Skeletal muscle tissue (tissue), 4 donors: ENCODE measurements around the gene TEX264. TPM values are rescaled to one million over a fixed set of nuclear protein-coding genes. Genes with fewer than 3 reads are reported as not detected.
"Not testable (repeated sequence)": the region's sequence is repeated elsewhere in the genome, so short reads cannot be mapped to it uniquely, and the experiment has no call there.

ENCODE experiments used
- H3K27ac ChIP-seq: one replicate; pipeline ENCODE4 v1.7.0; 2013; ENCODE audit warnings: mild to moderate bottlenecking, low read depth, low read length, inconsistent platforms
- H3K27me3 ChIP-seq, 3 donors: one replicate each; pipeline ENCODE4 v1.7.0; 2013; ENCODE audit warnings: low read length in 3 of 3; ENCODE audit not compliant: control insufficient read depth in 3 of 3, insufficient read depth in 3 of 3
- H3K36me3 ChIP-seq, 3 donors: one replicate each; pipeline ENCODE4 v1.7.0; 2013; ENCODE audit warnings: low read length in 3 of 3; ENCODE audit not compliant: control insufficient read depth in 3 of 3, insufficient read depth in 3 of 3
- H3K4me1 ChIP-seq, 3 donors: one replicate each; pipeline ENCODE4 v1.7.0; 2013; ENCODE audit warnings: low read length in 3 of 3, mild to moderate bottlenecking in 3 of 3; ENCODE audit not compliant: control insufficient read depth in 3 of 3, insufficient read depth in 3 of 3
- H3K4me3 ChIP-seq, 3 donors: one replicate each; pipeline ENCODE4 v1.7.0; 2013; ENCODE audit warnings: low read length in 3 of 3
- H3K9ac ChIP-seq, 3 donors: one replicate each; pipeline ENCODE4 v1.7.0; 2013; ENCODE audit warnings: low read length in 3 of 3, mild to moderate bottlenecking in 3 of 3, moderate library complexity in 2 of 3, low read depth in 1 of 3
- H3K9me3 ChIP-seq, 3 donors: one replicate each; pipeline ENCODE4 v1.7.0; 2013; ENCODE audit warnings: low read length in 3 of 3; ENCODE audit not compliant: control insufficient read depth in 3 of 3
- total RNA-seq: library from RNA; depleted of rRNA; stranded (reverse); fragments of >200 nt; gene quantifications from one replicate; pipeline ENCODE4 v1.2.3, GENCODE V29; 2014
- donor health status: Osteomylitis.

TEX264 gene
- total RNA-seq, 1 donor from 2014 or later = 22.4 TPM

DNA sequence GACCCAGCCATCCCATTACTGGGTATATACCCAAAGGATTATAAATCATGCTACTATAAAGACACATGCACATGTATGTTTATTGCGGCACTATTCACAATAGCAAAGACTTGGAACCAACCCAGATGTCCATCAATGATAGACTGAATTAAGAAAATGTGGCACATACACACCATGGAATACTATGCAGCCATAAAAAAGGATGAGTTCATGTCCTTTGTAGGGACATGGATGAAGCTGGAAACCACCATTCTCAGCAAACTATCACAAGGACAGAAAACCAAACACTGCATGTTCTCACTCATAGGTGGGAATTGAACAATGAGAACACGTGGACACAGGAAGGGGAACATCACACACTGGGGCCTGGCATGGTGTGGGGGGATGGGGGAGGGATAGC, 17.6 kb upstream of the TEX264 start:
- H3K4me1 ChIP-seq, H3K9ac ChIP-seq, H3K27ac ChIP-seq, H3K9me3 ChIP-seq, H3K27me3 ChIP-seq, H3K4me3 ChIP-seq: not testable (repeated sequence)
- H3K36me3 ChIP-seq = peaks cover 8 to 19% (median 14%) of the 10 kb centered on the region in 3 donors

DNA sequence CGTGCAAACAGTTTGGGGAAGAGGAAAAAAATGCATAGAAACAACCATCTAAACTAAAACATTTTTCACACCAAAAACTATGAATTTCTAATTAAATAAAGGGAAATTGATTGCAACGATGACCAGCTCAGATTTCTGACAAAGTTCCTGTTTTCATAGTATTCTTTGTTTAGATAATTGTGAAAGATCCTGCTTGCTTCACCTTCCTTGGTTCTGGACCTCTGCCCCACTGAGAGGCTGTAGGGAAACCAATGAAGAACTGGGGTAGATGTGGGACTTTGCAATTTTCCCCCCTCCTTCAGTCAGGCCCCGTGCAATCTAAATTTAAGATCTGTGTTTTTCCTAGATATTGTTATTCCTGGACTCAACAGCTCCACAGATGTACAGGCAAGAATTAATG, 13.8 kb upstream of the TEX264 start:
- peaks cover 23 to 38% (median 28%) of the 10 kb centered on the region in 3 donors for H3K36me3 ChIP-seq
- no peak overlapping the region for H3K9ac ChIP-seq
- H3K9me3 ChIP-seq = no peaks in the 10 kb centered on the region
- H3K4me3 ChIP-seq = no peak overlapping the region
- H3K4me1 ChIP-seq = no peaks in the 10 kb centered on the region
- H3K27me3 ChIP-seq = no peaks in the 10 kb centered on the region
- H3K27ac ChIP-seq = no peak overlapping the region

DNA sequence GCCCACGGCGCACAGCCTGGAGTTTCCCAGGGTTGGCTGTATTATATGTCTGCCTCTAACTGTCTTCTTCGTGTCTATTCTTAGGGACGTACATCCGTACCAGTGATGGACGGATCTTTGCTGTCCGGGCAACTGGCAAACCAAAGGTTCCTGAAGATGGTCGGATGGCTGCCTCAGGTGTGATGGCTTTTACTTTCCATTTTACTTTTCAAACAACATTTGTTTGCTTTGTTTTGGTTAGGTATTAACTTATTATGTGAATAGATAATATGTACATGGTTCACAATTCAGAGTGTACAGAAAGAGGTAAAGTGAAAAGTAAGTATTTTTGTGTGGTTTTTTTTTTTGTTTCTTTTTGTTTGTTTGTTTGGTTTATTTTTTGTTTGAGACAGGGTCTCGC, 11.1 kb upstream of the TEX264 start:
- Histone ChIP-seq H3K36me3 (peaks cover 32 to 52% (median 38%) of the 10 kb centered on the region in 3 donors), H3K9me3 (no peaks in the 10 kb centered on the region), H3K4me3 (no peak overlapping the region), H3K9ac (no peak overlapping the region), H3K4me1 (no peaks in the 10 kb centered on the region), H3K27ac (no peak overlapping the region), H3K27me3 (no peaks in the 10 kb centered on the region)

DNA sequence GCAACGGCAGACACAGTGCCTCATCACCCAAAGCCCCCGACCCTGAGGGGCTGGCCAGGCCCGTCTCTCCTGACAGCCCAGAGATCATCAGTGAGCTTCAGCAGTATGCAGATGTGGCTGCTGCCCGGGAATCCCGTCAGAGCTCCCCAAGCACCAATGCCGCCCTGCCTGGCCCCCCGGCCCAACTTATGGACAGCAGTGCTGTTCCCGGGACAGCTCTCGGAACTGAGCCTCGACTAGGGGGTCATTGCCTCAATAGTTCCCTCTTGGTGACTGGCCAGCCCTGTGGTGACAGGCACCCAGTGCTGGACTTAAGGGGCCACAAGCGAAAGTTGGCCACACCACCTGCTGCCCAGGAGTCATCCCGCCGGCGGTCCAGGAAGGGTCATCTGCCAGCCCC, 8.6 kb upstream of the TEX264 start:
- Histone ChIP-seq H3K36me3 (peaks cover 26 to 46% (median 40%) of the 10 kb centered on the region in 3 donors), H3K27ac (no peak overlapping the region), H3K4me3 (no peak overlapping the region), H3K9me3 (no peaks in the 10 kb centered on the region), H3K27me3 (no peaks in the 10 kb centered on the region), H3K9ac (no peak overlapping the region), H3K4me1 (no peaks in the 10 kb centered on the region)

DNA sequence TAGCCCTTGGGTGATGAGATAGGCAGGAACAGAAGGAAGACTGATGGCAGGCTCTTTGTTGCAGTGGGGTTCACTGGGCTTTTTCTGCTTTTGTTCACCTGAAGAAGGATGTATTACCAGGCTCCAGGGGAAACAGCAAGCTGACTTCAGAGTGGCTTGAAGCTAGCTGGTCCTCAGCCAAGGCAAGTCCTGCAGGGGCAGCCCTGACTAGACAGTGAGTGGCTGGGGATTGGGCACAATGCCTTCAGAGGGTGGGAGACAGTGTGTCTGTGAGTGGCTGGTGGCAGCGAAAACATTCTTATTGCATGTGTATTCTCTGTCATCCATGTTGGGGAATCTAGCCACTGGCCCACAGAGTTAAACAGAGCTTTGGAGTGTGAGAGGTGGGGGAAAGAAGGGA, 2.3 kb upstream of the TEX264 start:
- Histone ChIP-seq H3K4me1 (peaks cover 21 to 44% (median 25%) of the 10 kb centered on the region in 3 donors), H3K9ac (peak overlapping the region in 1 of 3 donors; percentile 45), H3K27me3 (no peaks in the 10 kb centered on the region), H3K27ac (no peak overlapping the region), H3K4me3 (no peak overlapping the region), H3K36me3 (peaks cover 4 to 10% (median 6%) of the 10 kb centered on the region in 3 donors), H3K9me3 (no peaks in the 10 kb centered on the region)

DNA sequence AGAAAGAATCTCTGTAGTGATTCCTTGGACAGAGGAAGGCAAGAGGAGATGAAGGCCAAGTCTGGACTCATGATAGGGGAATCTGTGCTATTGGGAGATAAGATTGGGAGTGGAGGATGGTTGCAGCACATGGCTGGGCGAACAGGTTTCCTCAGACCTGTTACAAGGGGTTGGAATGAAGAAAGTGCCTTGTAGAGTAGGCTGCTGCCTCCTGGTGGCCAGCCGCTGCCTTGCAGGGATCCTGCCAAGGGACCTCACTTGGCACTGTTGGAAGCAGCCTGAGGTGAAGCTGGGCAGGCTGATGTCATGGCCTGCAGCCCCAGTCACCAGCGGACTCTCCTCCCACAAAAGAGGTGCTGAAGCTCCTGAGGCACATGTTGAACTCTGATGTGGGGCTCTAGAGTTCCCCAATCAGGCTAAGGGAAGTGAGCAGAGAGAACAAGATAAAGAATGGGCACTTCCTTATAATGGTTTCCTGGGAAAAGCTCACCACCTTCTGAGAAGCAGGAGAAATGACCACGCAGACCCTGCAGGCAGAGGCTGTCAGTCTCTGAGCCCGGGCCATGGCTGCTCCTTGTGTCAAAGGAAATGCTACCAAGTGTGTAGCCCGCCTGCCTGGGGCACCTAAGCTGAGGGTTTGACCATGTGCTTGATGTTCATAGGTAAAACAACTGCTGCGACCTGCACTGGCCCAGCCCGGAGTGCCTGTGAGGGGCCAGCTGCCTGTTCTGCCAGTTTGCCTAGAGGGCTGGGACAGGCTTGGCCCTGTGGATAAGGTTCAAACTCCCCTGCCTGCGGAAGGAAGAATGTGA, 1.6 kb upstream of the TEX264 start:
- Histone ChIP-seq H3K9me3 (no peaks in the 10 kb centered on the region), H3K27ac (no peak overlapping the region), H3K4me3 (no peak overlapping the region), H3K9ac (peak overlapping the region in 1 of 3 donors; percentile 45), H3K36me3 (peaks cover 6 to 12% (median 6%) of the 10 kb centered on the region in 3 donors), H3K4me1 (peaks cover 21 to 49% (median 25%) of the 10 kb centered on the region in 3 donors), H3K27me3 (no peaks in the 10 kb centered on the region)

DNA sequence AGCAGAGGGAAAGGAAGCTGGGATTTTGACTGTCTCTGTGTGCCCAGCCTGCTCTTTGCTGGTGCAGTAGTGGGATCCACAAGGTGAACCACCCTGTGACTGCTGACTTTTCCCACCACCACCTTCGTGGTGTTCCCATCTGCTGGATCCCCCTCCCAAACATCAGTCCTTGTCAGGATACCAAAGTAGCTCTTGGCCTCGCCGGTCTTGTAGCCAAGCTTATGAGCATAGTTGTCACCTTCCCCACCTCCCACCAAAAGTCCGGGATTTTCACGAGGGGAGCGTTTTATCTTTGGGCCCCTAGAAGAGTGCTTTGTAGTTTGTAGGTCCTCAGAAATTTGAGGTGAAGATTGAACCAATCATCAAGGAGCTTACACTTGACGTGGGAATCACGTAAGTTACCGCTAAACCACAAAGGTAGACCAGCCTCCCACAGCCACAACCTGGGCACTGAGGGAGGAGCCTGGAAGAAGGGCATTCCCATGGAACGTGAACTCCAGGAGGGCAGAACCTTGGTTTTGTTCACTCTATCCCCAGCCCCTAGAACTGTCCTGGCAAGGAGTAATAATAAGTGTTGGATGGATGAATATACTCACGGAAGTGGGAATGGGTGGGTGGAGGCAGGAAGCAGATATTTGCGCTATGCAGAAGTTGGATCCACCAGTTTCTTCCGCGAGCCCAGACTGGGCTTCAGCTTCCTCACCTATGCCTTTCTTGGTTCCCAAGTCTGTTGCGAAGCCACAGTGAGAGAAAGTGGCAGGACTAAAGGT, 814 bp upstream of the TEX264 start:
- H3K27ac ChIP-seq = peak overlapping the region; percentile 82
- H3K27me3 ChIP-seq = no peaks in the 10 kb centered on the region
- H3K9me3 ChIP-seq = no peaks in the 10 kb centered on the region
- peak overlapping the region; percentile 76 to 85 (median 82) for H3K4me3 ChIP-seq
- H3K36me3 ChIP-seq = peaks cover 6 to 17% (median 13%) of the 10 kb centered on the region in 3 donors
- peaks cover 26 to 57% (median 28%) of the 10 kb centered on the region in 3 donors for H3K4me1 ChIP-seq
- H3K9ac ChIP-seq = peak overlapping the region; percentile 64 to 96 (median 83)

DNA sequence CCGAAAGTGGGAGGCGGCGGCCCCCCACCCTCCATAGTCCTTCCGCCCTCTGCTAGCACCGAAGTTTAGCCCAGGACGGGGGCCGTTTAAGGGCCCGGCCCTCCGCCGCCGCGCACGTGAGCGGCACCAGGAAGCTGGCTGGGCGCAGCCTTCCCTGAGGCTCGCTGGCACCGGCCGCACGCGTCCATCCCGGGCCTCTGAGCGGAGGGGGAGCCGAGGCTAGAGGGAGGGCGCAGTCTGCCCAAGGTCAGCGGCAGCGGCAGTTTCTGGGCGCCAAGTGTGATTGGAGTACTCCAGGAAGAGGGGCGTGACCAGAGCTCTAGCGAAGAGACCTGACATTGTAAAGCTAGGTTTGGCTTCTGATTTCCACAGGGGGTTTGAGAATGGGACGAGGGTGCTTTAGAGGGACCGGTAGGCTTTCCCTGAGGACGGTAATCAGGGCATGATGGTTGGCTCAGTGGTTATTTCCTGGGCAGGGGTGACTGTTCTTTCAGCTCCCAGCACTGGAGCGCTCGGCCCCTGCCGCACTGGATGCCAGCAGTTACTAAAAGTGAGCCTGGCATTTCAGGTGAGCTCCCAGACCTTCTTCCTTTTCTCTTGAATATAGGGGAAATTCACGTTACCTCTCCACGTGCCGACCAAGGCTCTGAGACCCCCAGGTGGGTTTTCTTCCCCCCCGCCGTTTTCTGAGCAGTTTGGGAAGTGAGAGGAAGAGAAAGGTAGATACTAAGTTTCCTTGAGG, 853 bp downstream of the TEX264 start:
- Histone ChIP-seq H3K36me3 (peaks cover 6 to 27% (median 25%) of the 10 kb centered on the region in 3 donors), H3K9me3 (no peaks in the 10 kb centered on the region), H3K27me3 (no peaks in the 10 kb centered on the region), H3K4me3 (peak overlapping the region; percentile 76 to 85 (median 82)), H3K9ac (peak overlapping the region; percentile 83 to 96 (median 84)), H3K27ac (peak overlapping the region; percentile 82), H3K4me1 (peaks cover 33 to 69% (median 35%) of the 10 kb centered on the region in 3 donors)

DNA sequence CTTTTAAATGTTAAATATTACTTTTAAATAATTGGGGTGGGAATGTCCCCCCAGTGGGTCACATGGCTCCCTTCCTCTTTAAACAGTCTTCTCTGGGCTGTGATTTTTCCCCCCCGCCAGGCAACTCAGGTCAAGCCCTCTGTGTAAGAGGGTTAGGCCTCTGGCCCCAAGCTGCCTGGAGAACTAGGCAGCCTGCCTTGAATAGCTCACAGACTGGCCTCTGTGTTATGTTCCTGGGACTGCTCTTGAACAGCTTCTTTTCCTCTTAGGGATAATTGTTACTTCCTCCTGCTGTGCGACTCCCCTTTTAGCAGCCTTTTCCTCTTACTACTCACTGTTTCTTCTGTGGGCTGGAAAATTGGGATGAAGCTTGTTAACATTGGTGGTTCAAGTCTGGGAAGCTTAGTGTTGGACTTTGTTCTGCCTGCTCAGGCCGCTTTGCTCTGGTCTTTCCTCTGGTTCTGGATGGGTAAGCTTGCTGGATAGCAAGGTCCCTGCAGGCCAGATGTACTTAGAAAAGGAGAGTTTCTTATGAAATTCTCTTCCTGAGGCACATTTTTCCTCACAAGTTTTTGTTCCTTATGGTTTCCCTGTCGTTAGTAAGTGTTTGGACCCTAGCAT, 2.2 kb downstream of the TEX264 start:
- H3K36me3 ChIP-seq = peaks cover 14 to 33% (median 32%) of the 10 kb centered on the region in 3 donors
- no peaks in the 10 kb centered on the region for H3K27me3 ChIP-seq
- no peak overlapping the region for H3K27ac ChIP-seq
- peaks cover 33 to 71% (median 38%) of the 10 kb centered on the region in 3 donors for H3K4me1 ChIP-seq
- H3K4me3 ChIP-seq = no peak overlapping the region
- H3K9ac ChIP-seq = no peak overlapping the region
- H3K9me3 ChIP-seq = no peaks in the 10 kb centered on the region
